CD14-positive monocyte (primary cell): Measurements from ENCODE around the gene FCN3. TPM values are rescaled to one million over a fixed set of nuclear protein-coding genes. Genes with fewer than 3 reads are reported as not detected.

Experiments
- DNase-seq, 3 donors: peaks; one replicate each; pipeline ENCODE4 v3.0.0-alpha.2; 2011 to 2022
- H2AFZ ChIP-seq: 2 replicates; pipeline ENCODE4 v1.6.0; 2012; ENCODE audit warnings: mild to moderate bottlenecking, low read depth, low read length, inconsistent platforms; ENCODE audit not compliant: insufficient read depth, poor library complexity, severe bottlenecking
- H3K27ac ChIP-seq, 2 donors: 1 replicate in 1 of 2; 2 replicates in 1 of 2; pipeline ENCODE4 v1.5.1; 2012 to 2013; ENCODE audit warnings: low read length in 2 of 2, control low read depth in 1 of 2, inconsistent platforms in 1 of 2, low read depth in 1 of 2, mild to moderate bottlenecking in 1 of 2
- H3K27me3 ChIP-seq, 2 donors: one replicate each; pipeline versions ENCODE4 v1.6.0 to v1.6.1; 2011 to 2013; ENCODE audit warnings: low read length in 2 of 2; ENCODE audit not compliant: control insufficient read depth in 2 of 2, insufficient read depth in 2 of 2
- H3K36me3 ChIP-seq, 2 donors: replicated peaks in 1 of 2; 1 replicate in 1 of 2; 2 replicates in 1 of 2; pipeline versions ENCODE4 v1.5.1 to v1.6.1; 2012 to 2013; ENCODE audit warnings: low read length in 2 of 2, control low read depth in 1 of 2, inconsistent platforms in 1 of 2, mild to moderate bottlenecking in 1 of 2; ENCODE audit not compliant: insufficient read depth in 2 of 2, control insufficient read depth in 1 of 2
- H3K4me1 ChIP-seq, 2 donors: 1 replicate in 1 of 2; 2 replicates in 1 of 2; pipeline versions ENCODE4 v1.5.1 to v1.6.1; 2012 to 2013; ENCODE audit warnings: low read length in 2 of 2, control low read depth in 1 of 2, inconsistent platforms in 1 of 2, mild to moderate bottlenecking in 1 of 2, moderate library complexity in 1 of 2; ENCODE audit not compliant: insufficient read depth in 2 of 2, control insufficient read depth in 1 of 2
- H3K4me2 ChIP-seq: replicated peaks from 2 replicates; pipeline ENCODE3; 2012; ENCODE audit warnings: low read length, moderate library complexity, mild to moderate bottlenecking; ENCODE audit not compliant: poor library complexity, severe bottlenecking; ENCODE audit errors: extremely low read depth
- H3K4me3 ChIP-seq, 3 experiments: fragments of 200-600 bp in 1 of 3; sonication (generic) in 1 of 3; replicated peaks in 1 of 3; 1 replicate in 2 of 3; 2 replicates in 1 of 3; pipeline ENCODE4 v1.5.1; 2011 to 2013; ENCODE audit warnings: low read length in 3 of 3, mild to moderate bottlenecking in 3 of 3, control low read depth in 2 of 3, low read depth in 2 of 3, inconsistent platforms in 1 of 3, moderate library complexity in 1 of 3
- H3K79me2 ChIP-seq: 2 replicates; pipeline ENCODE4 v1.6.0; 2012; ENCODE audit warnings: mild to moderate bottlenecking, control low read depth, inconsistent platforms, low read length, moderate library complexity; ENCODE audit not compliant: insufficient read depth
- H3K9ac ChIP-seq: 2 replicates; pipeline ENCODE4 v1.6.0; 2017; ENCODE audit warnings: low read length, mild to moderate bottlenecking; ENCODE audit not compliant: insufficient read depth, poor library complexity, severe bottlenecking
- H3K9me3 ChIP-seq, 2 donors: replicated peaks in 1 of 2; 1 replicate in 1 of 2; 2 replicates in 1 of 2; pipeline versions ENCODE4 v1.5.1 to v1.6.1; 2012 to 2013; ENCODE audit warnings: low read length in 2 of 2, control low read depth in 1 of 2; ENCODE audit not compliant: control insufficient read depth in 1 of 2, insufficient read depth in 1 of 2
- H4K20me1 ChIP-seq: 2 replicates; pipeline ENCODE4 v1.6.0; 2012; ENCODE audit warnings: mild to moderate bottlenecking, low read length, control low read depth, moderate library complexity; ENCODE audit not compliant: insufficient read depth
- H3K27ac Mint-ChIP-seq, 7 donors: one replicate each; pipeline ENCODE4 v1.8.0; 2020; ENCODE audit warnings: mild to moderate bottlenecking in 7 of 7, mixed read lengths in 7 of 7, moderate library complexity in 6 of 7, inconsistent platforms in 2 of 7
- H3K27me3 Mint-ChIP-seq, 3 donors: one replicate each; pipeline ENCODE4 v1.8.0; 2021 to 2022; ENCODE audit warnings: low read depth in 3 of 3, mild to moderate bottlenecking in 3 of 3, mixed read lengths in 3 of 3, moderate library complexity in 3 of 3, inconsistent platforms in 1 of 3
- H3K36me3 Mint-ChIP-seq, 2 donors: one replicate each; pipeline ENCODE4 v1.8.0; 2020; ENCODE audit warnings: mixed read lengths in 2 of 2, inconsistent platforms in 1 of 2, mild to moderate bottlenecking in 1 of 2
- H3K4me1 Mint-ChIP-seq: one replicate; pipeline ENCODE4 v1.8.0; 2020; ENCODE audit warnings: mild to moderate bottlenecking, mixed read lengths
- H3K4me3 Mint-ChIP-seq, 2 donors: one replicate each; pipeline ENCODE4 v1.8.0; 2020; ENCODE audit warnings: mild to moderate bottlenecking in 2 of 2, mixed read lengths in 2 of 2, moderate library complexity in 1 of 2
- H3K9me3 Mint-ChIP-seq, 7 donors: one replicate each; pipeline ENCODE4 v1.8.0; 2020 to 2022; ENCODE audit warnings: mixed read lengths in 7 of 7, mild to moderate bottlenecking in 6 of 7, moderate library complexity in 6 of 7, inconsistent platforms in 2 of 7
- WGBS: methylation state at CpG from one replicate; pipeline ENCODE4 v1.1.5; 2013; ENCODE audit warnings: missing lambda C conversion rate; ENCODE audit not compliant: insufficient coverage; 5-methylcytosine and 5-hydroxymethylcytosine counted together
- intact Hi-C, 2 donors: fragments of 100-400 bp; cut with micrococcal nuclease; formaldehyde crosslinking; loops; one replicate each; pipeline versions ENCODE4 v1.15.0 to v1.15.1; 2023
- polyA plus RNA-seq, 3 donors: library from polyadenylated mRNA; depleted of rRNA in 1 of 3; unstranded in 2 of 3; stranded (reverse) in 1 of 3; fragments of 300-500 nt in 2 of 3; fragments of >200 nt in 1 of 3; fragmentation: Illumina TruSeq in 2 of 3; gene quantifications; 1 replicate in 2 of 3; 2 replicates in 1 of 3; pipeline ENCODE4 v1.2.3, GENCODE V29; 2012 to 2021
- TF ChIP-seq, protein P1 (sequence below): fragments of 200-600 bp; IDR thresholded peaks from one replicate; pipeline ENCODE4 v1.8.0; 2022; ENCODE audit warnings: antibody characterized with exemption, mild to moderate bottlenecking

FCN3 gene
- polyA plus RNA-seq, 3 donors, result not detected

DNA sequence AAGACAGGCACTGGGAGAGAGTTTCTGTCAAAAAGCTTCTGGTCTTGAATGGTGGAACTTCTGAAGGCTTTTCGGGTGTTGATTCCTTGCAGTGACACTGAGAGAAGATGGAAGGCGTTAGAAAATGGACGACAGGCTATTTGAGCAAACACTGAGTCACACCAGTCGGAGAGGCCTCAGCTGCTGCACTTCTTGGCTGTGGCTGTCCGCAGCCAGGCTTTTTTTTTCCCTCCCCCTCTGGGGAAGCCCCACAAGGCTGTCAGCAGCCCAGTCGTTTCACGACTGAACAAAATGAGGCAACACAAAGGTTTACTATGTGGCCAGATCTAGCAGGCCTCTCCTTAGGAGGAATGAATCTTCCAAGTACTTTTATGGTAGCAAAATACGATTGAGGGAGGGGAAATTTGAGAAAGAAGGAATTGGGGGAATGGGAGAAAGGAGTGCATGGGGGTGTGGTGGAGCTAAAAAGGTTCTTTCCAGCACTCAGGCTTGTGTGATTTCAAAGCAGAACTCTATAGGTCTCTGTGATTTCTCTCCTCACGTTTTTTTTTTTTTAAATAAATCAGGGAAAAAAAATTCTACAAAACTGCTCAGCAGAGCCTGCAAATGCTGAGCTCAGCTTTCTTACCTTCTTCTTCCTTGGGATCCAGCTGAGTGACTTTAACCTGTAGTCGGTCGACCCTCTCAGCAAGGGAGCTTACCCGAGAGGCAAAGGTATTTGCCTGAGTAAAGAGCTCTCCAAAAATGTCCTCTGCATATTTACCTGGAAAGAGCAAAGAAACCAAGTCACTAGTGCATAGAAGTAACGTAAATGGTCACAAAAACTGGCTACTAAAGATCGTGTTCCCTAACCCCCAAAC lies 43.9 kb upstream of the FCN3 start:
- Mint-ChIP-seq H3K27ac (peak overlapping the region; percentile 26 to 85 (median 51)), H3K4me1 (peaks cover 28% of the 10 kb centered on the region), H3K36me3 (peaks cover 56 to 71% of the 10 kb centered on the region in 2 donors), H3K27me3 (no peaks in the 10 kb centered on the region), H3K9me3 (no peaks in the 10 kb centered on the region), H3K4me3 (no peak overlapping the region)
- peaks cover 15 to 21% of the 10 kb centered on the region in 2 donors for H3K4me1 ChIP-seq
- peaks cover 55 to 69% of the 10 kb centered on the region in 2 donors for H3K36me3 ChIP-seq
- 82% methylated on average over 9 of the region's 14 CpGs for WGBS
- H3K4me2 ChIP-seq, result no peak overlapping the region
- no peak overlapping the region for H3K4me3 ChIP-seq
- H2AFZ ChIP-seq, result no peak overlapping the region
- peak overlapping the region in 1 of 2 donors; percentile 42 for H3K27ac ChIP-seq
- H3K9me3 ChIP-seq, result no peaks in the 10 kb centered on the region
- H3K79me2 ChIP-seq, result peaks cover 95% of the 10 kb centered on the region
- no peaks in the 10 kb centered on the region for H3K27me3 ChIP-seq
- TF ChIP-seq, protein P1, sequence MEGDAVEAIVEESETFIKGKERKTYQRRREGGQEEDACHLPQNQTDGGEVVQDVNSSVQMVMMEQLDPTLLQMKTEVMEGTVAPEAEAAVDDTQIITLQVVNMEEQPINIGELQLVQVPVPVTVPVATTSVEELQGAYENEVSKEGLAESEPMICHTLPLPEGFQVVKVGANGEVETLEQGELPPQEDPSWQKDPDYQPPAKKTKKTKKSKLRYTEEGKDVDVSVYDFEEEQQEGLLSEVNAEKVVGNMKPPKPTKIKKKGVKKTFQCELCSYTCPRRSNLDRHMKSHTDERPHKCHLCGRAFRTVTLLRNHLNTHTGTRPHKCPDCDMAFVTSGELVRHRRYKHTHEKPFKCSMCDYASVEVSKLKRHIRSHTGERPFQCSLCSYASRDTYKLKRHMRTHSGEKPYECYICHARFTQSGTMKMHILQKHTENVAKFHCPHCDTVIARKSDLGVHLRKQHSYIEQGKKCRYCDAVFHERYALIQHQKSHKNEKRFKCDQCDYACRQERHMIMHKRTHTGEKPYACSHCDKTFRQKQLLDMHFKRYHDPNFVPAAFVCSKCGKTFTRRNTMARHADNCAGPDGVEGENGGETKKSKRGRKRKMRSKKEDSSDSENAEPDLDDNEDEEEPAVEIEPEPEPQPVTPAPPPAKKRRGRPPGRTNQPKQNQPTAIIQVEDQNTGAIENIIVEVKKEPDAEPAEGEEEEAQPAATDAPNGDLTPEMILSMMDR, result no peak
- intact Hi-C loops, result loop anchor here in 1 of 2 donors (5.0 to 10.0 kb wide), 2 partner anchors 186 to 244 kb away; partner anchors contain the start of gene AHDC1
- DNase-seq, result peak in 1 of 3 donors; percentile 29
- H3K9ac ChIP-seq, result no peak overlapping the region
- peaks cover 100% of the 10 kb centered on the region for H4K20me1 ChIP-seq

DNA sequence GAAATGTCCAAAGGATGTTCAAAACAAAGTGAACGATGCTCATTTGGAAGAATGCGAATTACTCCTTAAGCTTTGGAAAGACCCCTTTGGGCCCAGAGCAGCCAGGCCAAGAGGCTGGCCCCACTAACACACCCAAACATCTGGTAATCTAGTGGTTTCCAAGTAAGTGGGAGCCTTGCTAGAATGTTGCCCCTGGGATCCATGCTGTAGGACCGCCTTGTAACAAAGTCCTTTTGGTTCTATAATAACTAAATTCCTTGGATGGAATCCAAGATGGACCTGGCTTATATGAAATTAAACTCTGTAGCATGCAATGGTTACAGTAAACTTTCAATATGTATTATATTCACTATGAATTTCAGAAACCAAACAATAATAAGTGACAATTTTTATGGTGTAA lies 43.1 kb upstream of the FCN3 start:
- peaks cover 62 to 76% of the 10 kb centered on the region in 2 donors for H3K36me3 Mint-ChIP-seq
- peak overlapping the region in 1 of 2 donors; percentile 42 for H3K27ac ChIP-seq

More for the DNA sequence above, 43.1 kb upstream of the FCN3 start:
- DNase-seq, result no peak
- Histone ChIP-seq H3K4me1 (peaks cover 13 to 19% of the 10 kb centered on the region in 2 donors), H3K27me3 (no peaks in the 10 kb centered on the region), H4K20me1 (peaks cover 100% of the 10 kb centered on the region), H3K9ac (no peak overlapping the region), H3K36me3 (peaks cover 63 to 74% of the 10 kb centered on the region in 2 donors), H3K4me2 (no peak overlapping the region), H3K9me3 (no peaks in the 10 kb centered on the region), H3K79me2 (peaks cover 95% of the 10 kb centered on the region), H2AFZ (no peak overlapping the region), H3K4me3 (no peak overlapping the region)
- Mint-ChIP-seq H3K27ac (peak overlapping the region in 4 of 7 donors; percentile 7 to 74 (median 42)), H3K4me3 (no peak overlapping the region), H3K4me1 (peaks cover 25% of the 10 kb centered on the region), H3K9me3 (no peaks in the 10 kb centered on the region), H3K27me3 (no peaks in the 10 kb centered on the region)
- intact Hi-C loops, result loop anchor here (2.0 to 10.0 kb wide), 3 partner anchors 187 to 245 kb away; partner anchors contain the start of gene AHDC1 (in 1 of the 2)
- TF ChIP-seq, protein P1, result no peak
- WGBS, result 100% methylated on average over 2 of the region's 3 CpGs
